GM12865 (cell line): ENCODE data around the gene HIBCH.

Experiments used
- DNase-seq: peaks from one replicate; pipeline ENCODE4 v3.0.0; 2010; ENCODE audit warnings: low read depth
- H3K4me3 ChIP-seq: 2 replicates; pipeline ENCODE4 v1.5.1; 2011; ENCODE audit warnings: mild to moderate bottlenecking, low read depth, low read length, control low read depth
- TF ChIP-seq, protein P1 (sequence below): IDR thresholded peaks from 2 replicates; pipeline ENCODE4 v1.5.1; 2011; ENCODE audit warnings: low read length, control low read depth, low read depth, inconsistent platforms; ENCODE audit not compliant: insufficient read depth; ENCODE audit errors: missing control alignments

The HIBCH gene

DNA sequence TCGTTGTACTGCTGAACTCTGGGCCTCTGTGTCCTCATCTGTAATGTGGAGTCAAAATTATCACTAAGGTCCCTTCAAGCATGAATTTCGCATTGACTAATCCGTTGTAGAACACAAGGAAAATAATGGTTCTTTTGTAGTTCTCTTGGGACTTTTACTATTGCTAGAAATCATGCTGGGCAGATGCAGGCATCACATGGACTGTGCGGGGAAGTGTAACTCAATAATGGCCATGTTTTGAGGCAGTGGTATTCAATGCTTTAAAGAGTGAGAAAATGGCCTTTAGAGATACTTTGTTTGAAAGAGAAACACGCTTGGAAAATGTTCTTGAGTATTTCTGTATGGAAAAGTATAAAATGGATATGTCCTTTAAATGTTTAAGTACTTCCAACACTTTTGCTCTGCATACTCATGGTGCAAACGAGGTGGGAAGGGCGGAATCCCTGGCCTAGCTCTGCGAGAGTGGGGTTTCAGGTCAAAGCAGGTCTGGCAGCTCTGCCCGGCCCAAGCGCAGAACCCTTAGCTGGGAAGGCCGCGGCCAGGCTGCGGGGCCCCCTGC, 139.8 kb downstream of the HIBCH start:
- H3K4me3 ChIP-seq: peak overlapping the region; percentile 76
- TF ChIP-seq, protein P1, sequence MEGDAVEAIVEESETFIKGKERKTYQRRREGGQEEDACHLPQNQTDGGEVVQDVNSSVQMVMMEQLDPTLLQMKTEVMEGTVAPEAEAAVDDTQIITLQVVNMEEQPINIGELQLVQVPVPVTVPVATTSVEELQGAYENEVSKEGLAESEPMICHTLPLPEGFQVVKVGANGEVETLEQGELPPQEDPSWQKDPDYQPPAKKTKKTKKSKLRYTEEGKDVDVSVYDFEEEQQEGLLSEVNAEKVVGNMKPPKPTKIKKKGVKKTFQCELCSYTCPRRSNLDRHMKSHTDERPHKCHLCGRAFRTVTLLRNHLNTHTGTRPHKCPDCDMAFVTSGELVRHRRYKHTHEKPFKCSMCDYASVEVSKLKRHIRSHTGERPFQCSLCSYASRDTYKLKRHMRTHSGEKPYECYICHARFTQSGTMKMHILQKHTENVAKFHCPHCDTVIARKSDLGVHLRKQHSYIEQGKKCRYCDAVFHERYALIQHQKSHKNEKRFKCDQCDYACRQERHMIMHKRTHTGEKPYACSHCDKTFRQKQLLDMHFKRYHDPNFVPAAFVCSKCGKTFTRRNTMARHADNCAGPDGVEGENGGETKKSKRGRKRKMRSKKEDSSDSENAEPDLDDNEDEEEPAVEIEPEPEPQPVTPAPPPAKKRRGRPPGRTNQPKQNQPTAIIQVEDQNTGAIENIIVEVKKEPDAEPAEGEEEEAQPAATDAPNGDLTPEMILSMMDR: no peak
- DNase-seq: peak; percentile 8

DNA sequence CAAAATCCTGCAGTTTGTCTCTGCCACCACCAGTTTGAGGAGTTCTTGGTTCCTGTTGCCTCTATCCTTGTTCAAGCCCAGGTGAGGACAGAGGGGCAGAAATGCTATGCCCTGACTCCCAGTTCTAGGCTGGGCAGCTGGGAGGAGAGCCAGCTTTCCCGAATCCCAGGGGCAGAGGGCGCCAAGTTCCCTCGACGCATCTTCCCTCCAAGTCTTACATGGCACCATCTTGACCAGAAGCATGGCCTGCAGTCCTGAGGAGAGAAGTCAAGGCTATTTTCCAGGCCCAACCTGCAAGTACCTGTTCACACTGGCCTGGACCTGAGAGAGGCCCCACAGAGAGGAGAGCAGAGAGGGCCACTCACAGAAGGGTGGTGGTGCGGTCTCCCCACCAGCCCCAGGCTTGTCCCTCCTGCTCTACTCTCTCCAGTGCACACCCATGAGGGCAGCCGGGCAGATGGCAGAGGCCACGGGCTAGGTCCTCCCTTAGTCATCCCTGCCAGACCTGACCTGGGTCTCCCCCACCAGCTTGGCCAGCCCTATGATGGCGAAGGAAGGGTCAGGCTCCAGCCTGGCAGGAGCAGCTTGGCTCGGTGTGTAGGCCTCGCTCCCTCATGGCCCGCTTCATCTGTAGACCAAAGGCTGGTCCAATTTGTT, 141.4 kb downstream of the HIBCH start:
- no peak overlapping the region for H3K4me3 ChIP-seq
- no peak for DNase-seq
- TF ChIP-seq, protein P1: no peak

DNA sequence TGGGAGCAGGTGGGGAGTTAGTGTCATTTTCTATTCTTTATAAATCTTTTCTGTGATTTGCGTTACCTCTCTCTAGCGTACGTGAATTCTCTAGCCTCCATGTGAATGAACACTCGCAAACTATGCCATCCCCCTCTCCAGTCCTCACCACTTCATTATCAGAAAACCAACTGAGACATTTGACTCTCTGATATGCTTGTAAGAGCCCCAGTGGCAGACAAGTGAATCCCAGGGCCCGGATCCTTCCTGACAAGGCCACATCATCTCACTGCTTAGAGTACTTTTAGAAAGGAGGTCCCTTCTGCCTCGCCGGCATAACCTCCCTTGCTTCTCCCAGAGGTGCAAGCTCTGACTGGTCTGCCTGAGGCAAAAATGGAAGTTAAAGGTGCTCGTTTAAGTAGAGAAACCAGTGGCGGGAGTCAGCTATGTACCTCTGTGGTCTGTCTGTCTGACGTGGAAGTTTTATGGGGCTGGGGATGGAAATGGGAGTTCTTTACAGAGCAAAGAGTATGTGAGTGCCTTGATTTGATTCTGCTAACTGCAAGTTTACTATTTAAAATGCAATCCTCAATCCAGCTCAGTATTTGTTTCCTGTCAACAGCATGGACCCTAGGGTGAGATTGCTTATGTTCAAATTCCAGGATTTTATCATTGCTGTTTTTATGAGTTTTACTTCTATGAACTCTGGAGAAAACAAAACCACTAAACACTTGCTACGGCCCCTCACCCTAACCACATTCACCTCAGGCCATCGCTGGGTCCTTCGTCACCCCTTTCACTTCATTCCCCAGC, 142.2 kb downstream of the HIBCH start:
- TF ChIP-seq, protein P1: no peak
- no peak overlapping the region for H3K4me3 ChIP-seq
- DNase-seq: no peak

DNA sequence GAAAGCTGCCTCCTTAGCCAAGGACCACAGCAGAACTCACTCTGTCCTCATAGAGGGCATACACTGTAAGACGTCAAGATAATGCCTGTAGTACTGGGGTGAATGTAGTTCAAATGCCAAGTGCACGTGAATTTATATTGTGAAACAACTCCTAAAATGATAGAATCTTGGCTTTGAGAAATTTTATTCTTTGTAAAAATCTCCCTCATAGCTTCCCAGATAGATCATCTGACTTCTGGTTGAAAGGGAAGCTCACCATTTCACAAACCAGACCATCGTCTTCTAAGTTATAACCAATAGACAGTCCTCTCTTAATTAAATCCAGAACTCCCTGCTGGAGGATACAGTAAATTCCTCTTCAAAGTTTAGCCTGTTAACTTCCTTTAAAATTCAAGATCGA, 146.2 kb downstream of the HIBCH start:
- no peak overlapping the region for H3K4me3 ChIP-seq
- no peak for DNase-seq
- TF ChIP-seq, protein P1: no peak

DNA sequence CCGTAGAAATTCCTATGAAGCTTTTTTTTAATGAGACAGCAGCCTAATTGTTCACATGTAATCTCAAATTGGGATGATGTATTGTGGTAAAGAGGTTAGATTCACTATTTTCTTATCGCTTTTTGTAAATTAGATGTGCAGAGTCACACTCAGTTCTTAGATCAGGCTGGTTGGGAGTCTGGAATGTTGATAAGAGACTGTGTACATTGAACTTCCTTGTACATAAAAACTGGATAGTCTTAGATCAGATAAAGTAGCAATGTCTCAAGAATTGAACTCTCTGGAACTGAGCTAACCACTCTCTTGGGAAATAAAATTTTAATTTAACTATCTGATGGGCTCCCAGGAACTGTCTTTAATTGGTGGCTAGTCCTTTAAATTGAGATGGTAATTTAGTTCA, 149.0 kb downstream of the HIBCH start:
- DNase-seq: no peak
- TF ChIP-seq, protein P1: no peak
- H3K4me3 ChIP-seq: no peak overlapping the region

DNA sequence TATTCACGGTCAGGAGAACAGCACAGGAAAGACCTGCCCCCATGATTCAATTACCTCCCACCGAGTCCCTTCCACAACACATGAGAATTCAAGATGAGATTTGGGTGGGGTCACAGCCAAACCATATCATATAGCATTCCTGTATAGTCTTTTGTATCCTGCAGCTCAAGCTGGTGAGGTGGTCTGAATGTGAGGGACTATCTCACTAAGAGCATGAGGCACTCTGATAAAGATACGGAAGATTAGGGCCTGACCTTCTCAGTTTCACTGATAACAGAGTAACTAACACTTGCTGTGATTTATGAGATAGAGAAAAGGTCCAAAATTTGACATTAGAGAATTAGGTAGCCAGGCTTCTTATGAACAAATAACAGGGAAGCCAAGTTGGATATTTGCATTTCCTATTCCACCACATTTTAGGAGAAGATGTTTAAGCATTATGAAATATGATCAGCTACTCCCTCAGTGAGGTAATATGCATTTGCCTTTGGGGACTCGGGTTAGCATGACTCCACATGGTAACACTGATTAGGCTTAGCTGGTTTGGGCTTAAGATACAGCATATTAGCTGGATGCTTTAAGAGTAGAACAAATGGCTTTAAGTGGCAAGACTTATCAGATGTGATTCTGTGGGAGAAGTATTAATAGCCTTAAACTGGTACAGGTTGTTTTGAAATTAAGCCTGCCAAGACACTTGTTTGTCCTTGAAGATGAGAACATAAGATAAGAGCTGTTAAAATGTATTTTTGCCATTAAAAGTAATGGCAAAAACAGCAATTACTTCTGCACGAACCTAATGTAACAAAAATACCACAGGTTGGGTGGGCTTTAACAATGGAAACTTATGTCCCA, 150.2 kb downstream of the HIBCH start:
- DNase-seq: no peak
- no peak overlapping the region for H3K4me3 ChIP-seq
- TF ChIP-seq, protein P1: no peak
